ENCODE data around the gene MTIF2.
A peak's percentile ranks its signal among the peaks of the same experiment; 100 is the strongest.
"Not testable (repeated sequence)": the region's sequence is repeated elsewhere in the genome, so short reads cannot be mapped to it uniquely, and the experiment has no call there.

MTIF2 gene

DNA sequence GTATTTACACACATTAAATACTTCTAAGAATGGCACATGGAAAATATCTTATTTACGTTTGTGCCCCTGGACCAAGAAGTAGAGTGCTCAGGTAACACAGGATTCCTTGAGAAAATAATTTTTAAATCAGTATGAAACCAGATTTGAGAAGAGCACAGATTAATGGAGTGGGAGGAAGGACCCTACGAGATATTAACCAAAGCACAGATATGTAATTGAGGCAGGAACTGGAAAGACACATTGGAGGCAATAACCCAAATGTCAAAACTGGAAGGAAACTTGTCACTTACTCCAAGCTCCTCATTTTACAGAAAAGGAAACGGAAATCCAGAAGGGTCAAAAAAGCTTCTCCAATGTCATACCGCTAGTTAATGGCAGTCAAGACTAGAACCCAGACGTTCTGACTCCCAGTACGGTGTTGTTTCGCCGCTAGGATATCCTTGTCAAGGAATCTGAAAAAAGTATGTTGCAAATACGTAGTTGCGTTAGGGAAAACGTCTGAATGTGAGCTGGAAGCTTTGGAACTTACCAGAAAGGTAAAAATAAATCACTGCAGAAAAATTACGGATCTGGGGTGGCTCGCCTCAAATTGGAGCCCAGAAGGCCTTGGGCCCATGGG lies 634 bp downstream of the MTIF2 start:
- Histone ChIP-seq H3K4me3 (ENCODE audit: low read length, poor library complexity, severe bottlenecking) (peak overlapping the region; percentile 92), H3K4me1 (ENCODE audit: insufficient read depth, low read length, poor library complexity, severe bottlenecking) (peaks cover 21% of the 10 kb centered on the region), H3K27me3 (ENCODE audit: insufficient read depth, low read length, poor library complexity, severe bottlenecking) (no peaks in the 10 kb centered on the region), H2AFZ (ENCODE audit: low read length) (peak overlapping the region; percentile 86), H3K36me3 (ENCODE audit: insufficient read depth, low read length) (0 out of 2 replicates have a peak, but pooled peaks cover 3% of the 10 kb centered on the region), H3K9me3 (ENCODE audit: insufficient read depth, low read depth, low read length) (no peaks in the 10 kb centered on the region), H3K79me2 (ENCODE audit: insufficient read depth, low read length) (peaks cover 17% of the 10 kb centered on the region), H3K9me2 (replicated peaks; ENCODE audit: low read depth, low read length) (no peaks in the 10 kb centered on the region), H3K4me2 (ENCODE audit: low read depth, low read length, poor library complexity, severe bottlenecking) (peak overlapping the region; percentile 93), H4K20me1 (ENCODE audit: insufficient read depth, low read length, poor library complexity, severe bottlenecking) (no peaks in the 10 kb centered on the region), H3F3A (ENCODE audit: low read depth) (no peaks in the 10 kb centered on the region), H3K9ac (ENCODE audit: low read depth, low read length, poor library complexity, severe bottlenecking) (peak overlapping the region; percentile 93)
- no peak for TF ChIP-seq EZH2phosphoT487 (IDR thresholded peaks at IDR 0.05; ENCODE audit: borderline replicate concordance)
- TF ChIP-seq, protein P1, sequence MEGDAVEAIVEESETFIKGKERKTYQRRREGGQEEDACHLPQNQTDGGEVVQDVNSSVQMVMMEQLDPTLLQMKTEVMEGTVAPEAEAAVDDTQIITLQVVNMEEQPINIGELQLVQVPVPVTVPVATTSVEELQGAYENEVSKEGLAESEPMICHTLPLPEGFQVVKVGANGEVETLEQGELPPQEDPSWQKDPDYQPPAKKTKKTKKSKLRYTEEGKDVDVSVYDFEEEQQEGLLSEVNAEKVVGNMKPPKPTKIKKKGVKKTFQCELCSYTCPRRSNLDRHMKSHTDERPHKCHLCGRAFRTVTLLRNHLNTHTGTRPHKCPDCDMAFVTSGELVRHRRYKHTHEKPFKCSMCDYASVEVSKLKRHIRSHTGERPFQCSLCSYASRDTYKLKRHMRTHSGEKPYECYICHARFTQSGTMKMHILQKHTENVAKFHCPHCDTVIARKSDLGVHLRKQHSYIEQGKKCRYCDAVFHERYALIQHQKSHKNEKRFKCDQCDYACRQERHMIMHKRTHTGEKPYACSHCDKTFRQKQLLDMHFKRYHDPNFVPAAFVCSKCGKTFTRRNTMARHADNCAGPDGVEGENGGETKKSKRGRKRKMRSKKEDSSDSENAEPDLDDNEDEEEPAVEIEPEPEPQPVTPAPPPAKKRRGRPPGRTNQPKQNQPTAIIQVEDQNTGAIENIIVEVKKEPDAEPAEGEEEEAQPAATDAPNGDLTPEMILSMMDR (conservative IDR thresholded peaks at IDR 0.05; ENCODE audit: low read length), result no peak

DNA sequence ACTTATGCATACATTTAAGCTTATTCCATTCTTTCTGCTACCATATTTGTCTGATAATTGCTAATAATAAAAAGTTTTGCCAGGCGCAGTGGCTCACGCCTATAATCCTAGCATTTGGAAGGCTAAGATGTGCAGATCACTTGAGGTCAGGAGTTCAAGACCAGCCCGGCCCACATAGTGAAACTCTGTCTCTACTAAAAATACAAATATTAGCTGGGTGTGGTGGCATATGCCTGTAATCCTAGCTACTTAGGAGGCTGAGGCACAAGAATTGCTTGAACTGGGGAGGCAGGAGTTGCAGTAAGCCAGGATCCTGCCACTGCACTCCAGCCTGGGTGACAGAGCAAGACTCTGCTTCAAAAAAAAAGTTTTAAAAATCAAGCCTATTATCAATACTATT lies 9.4 kb downstream of the MTIF2 start:
- not testable (repeated sequence) for H3K9ac ChIP-seq (ENCODE audit: low read depth, low read length, poor library complexity, severe bottlenecking); H3K4me2 ChIP-seq (ENCODE audit: low read depth, low read length, poor library complexity, severe bottlenecking); H3K36me3 ChIP-seq (ENCODE audit: insufficient read depth, low read length); H3K9me3 ChIP-seq (ENCODE audit: insufficient read depth, low read depth, low read length); H3F3A ChIP-seq (ENCODE audit: low read depth); H2AFZ ChIP-seq (ENCODE audit: low read length); H3K79me2 ChIP-seq (ENCODE audit: insufficient read depth, low read length); H3K9me2 ChIP-seq (replicated peaks; ENCODE audit: low read depth, low read length); H3K27me3 ChIP-seq (ENCODE audit: insufficient read depth, low read length, poor library complexity, severe bottlenecking); H4K20me1 ChIP-seq (ENCODE audit: insufficient read depth, low read length, poor library complexity, severe bottlenecking); H3K4me3 ChIP-seq (ENCODE audit: low read length, poor library complexity, severe bottlenecking); H3K4me1 ChIP-seq (ENCODE audit: insufficient read depth, low read length, poor library complexity, severe bottlenecking)

DNA sequence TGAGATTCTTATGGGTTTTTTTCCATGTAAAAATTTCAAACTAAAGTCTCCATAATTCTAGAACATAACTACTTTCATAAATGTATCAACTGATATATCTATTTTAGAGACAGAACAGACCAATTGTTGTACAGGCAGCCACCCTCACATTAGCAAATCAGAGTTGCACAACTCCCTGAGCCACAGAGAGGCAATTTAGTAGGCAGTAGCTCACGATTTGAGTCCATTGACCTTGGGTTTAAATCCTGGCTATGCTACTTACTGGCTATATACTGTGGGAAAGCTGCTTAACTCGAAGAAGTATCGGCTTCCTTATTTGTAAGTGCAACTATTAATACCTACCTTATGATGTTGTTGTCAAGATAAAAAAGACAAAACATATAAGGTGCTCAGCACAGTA lies 16.2 kb downstream of the MTIF2 start:
- Histone ChIP-seq H3K27me3 (ENCODE audit: insufficient read depth, low read length, poor library complexity, severe bottlenecking) (no peaks in the 10 kb centered on the region), H3K4me1 (ENCODE audit: insufficient read depth, low read length, poor library complexity, severe bottlenecking) (no peaks in the 10 kb centered on the region), H3F3A (ENCODE audit: low read depth) (no peaks in the 10 kb centered on the region; the same call in 1 of the 2 replicates), H3K36me3 (ENCODE audit: insufficient read depth, low read length) (peaks cover 27% of the 10 kb centered on the region), H3K9me3 (ENCODE audit: insufficient read depth, low read depth, low read length) (no peaks in the 10 kb centered on the region), H3K4me3 (ENCODE audit: low read length, poor library complexity, severe bottlenecking) (no peak overlapping the region), H3K4me2 (ENCODE audit: low read depth, low read length, poor library complexity, severe bottlenecking) (no peak overlapping the region), H4K20me1 (ENCODE audit: insufficient read depth, low read length, poor library complexity, severe bottlenecking) (no peaks in the 10 kb centered on the region), H2AFZ (ENCODE audit: low read length) (no peak overlapping the region), H3K9me2 (replicated peaks; ENCODE audit: low read depth, low read length) (no peaks in the 10 kb centered on the region), H3K9ac (ENCODE audit: low read depth, low read length, poor library complexity, severe bottlenecking) (no peak overlapping the region), H3K79me2 (ENCODE audit: insufficient read depth, low read length) (no peaks in the 10 kb centered on the region)
- TF ChIP-seq, protein P1 (conservative IDR thresholded peaks at IDR 0.05; ENCODE audit: low read length), result no peak

DNA sequence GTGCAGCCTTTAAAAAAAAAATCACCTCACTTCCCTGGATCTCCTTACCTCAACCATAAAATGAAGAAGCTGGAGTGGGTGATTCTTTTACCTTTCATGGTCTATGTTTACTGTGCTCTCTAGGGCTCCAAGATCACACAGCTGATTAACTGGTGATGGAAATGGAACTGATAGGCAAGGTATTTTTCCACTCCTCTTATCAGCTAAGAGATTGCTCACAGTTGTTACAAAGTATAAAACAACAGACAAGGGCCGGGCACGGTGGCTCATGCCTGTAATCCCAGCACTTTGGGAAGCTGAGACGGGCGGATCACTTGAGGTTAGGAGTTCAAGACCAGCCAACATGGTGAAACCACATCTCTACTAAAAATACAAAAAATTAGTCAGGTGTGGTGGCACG lies 22.0 kb downstream of the MTIF2 start:
- H3K4me3 ChIP-seq (ENCODE audit: low read length, poor library complexity, severe bottlenecking), result no peak overlapping the region
- H3K4me1 ChIP-seq (ENCODE audit: insufficient read depth, low read length, poor library complexity, severe bottlenecking), result no peaks in the 10 kb centered on the region
- no peak overlapping the region for H3K4me2 ChIP-seq (ENCODE audit: low read depth, low read length, poor library complexity, severe bottlenecking)
- no peak overlapping the region for H2AFZ ChIP-seq (ENCODE audit: low read length)
- no peaks in the 10 kb centered on the region for H3K9me2 ChIP-seq (replicated peaks; ENCODE audit: low read depth, low read length)
- H3K27me3 ChIP-seq (ENCODE audit: insufficient read depth, low read length, poor library complexity, severe bottlenecking), result no peaks in the 10 kb centered on the region
- TF ChIP-seq EZH2phosphoT487 (IDR thresholded peaks at IDR 0.05; ENCODE audit: borderline replicate concordance), result no peak
- TF ChIP-seq, protein P1 (conservative IDR thresholded peaks at IDR 0.05; ENCODE audit: low read length), result no peak
- H3K9me3 ChIP-seq (ENCODE audit: insufficient read depth, low read depth, low read length), result no peaks in the 10 kb centered on the region
- no peaks in the 10 kb centered on the region for H4K20me1 ChIP-seq (ENCODE audit: insufficient read depth, low read length, poor library complexity, severe bottlenecking)
- no peak overlapping the region for H3K9ac ChIP-seq (ENCODE audit: low read depth, low read length, poor library complexity, severe bottlenecking)
- no peaks in the 10 kb centered on the region; the same call in 1 of the 2 replicates for H3F3A ChIP-seq (ENCODE audit: low read depth)
- H3K36me3 ChIP-seq (ENCODE audit: insufficient read depth, low read length), result peaks cover 23% of the 10 kb centered on the region
- no peaks in the 10 kb centered on the region for H3K79me2 ChIP-seq (ENCODE audit: insufficient read depth, low read length)
